Uterus (tissue), 2 donors: ENCODE data around the gene DDOST.

Experiments used
- CTCF ChIP-seq, 4 experiments: fragments of 200-600 bp in 2 of 4; fragments of 450-650 bp in 2 of 4; sonication (generic) in 2 of 4; IDR thresholded peaks; one replicate each; pipeline ENCODE4 v1.5.1; 2016 to 2019; ENCODE audit warnings: antibody characterized with exemption in 4 of 4, mild to moderate bottlenecking in 2 of 4, moderate library complexity in 1 of 4
- POLR2A ChIP-seq, 2 donors: fragments of 450-650 bp; IDR thresholded peaks; one replicate each; pipeline ENCODE4 v1.6.1; 2016; ENCODE audit warnings: antibody characterized with exemption in 2 of 2, mild to moderate bottlenecking in 1 of 2, moderate library complexity in 1 of 2

- TF ChIP-seq CTCF (IDR thresholded peaks at IDR 0.05) (no peak), POLR2A (IDR thresholded peaks at IDR 0.05) (no peak)
Measured at GRCh38 chr1:20658166-20658915, 2.8 kb downstream of the DDOST start.
